Measurements from ENCODE around the gene G6PD.
"Not testable (repeated sequence)": the region's sequence is repeated elsewhere in the genome, so short reads cannot be mapped to it uniquely, and the experiment has no call there.

DNA sequence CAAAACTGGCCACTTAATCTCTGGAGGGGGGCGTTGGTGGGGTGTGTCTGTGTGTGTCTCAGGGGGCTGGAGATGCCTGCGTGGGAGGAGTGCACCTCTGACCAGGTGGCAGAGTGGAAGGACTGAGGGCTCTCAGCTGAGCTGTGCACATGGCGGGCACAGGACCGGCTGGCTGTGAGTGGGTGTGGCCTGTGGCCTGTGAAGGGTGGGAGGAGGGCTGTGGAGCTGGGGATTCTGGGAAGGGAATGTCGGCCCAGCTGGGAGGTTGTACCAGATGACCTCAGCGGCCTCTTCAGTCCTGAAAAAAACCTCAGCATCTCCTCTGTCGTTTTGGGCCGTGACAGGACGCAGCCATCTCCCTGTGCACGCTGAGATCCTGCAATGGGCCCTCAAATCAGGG lies 15.6 kb upstream of the G6PD start:
- TF ChIP-seq, protein P1, sequence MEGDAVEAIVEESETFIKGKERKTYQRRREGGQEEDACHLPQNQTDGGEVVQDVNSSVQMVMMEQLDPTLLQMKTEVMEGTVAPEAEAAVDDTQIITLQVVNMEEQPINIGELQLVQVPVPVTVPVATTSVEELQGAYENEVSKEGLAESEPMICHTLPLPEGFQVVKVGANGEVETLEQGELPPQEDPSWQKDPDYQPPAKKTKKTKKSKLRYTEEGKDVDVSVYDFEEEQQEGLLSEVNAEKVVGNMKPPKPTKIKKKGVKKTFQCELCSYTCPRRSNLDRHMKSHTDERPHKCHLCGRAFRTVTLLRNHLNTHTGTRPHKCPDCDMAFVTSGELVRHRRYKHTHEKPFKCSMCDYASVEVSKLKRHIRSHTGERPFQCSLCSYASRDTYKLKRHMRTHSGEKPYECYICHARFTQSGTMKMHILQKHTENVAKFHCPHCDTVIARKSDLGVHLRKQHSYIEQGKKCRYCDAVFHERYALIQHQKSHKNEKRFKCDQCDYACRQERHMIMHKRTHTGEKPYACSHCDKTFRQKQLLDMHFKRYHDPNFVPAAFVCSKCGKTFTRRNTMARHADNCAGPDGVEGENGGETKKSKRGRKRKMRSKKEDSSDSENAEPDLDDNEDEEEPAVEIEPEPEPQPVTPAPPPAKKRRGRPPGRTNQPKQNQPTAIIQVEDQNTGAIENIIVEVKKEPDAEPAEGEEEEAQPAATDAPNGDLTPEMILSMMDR (IDR thresholded peaks at IDR 0.05), result not testable (repeated sequence)
- not testable (repeated sequence) for TF ChIP-seq POLR2A (IDR thresholded peaks at IDR 0.05); POLR2AphosphoS5 (IDR thresholded peaks at IDR 0.05; ENCODE audit: insufficient read depth in 1 of 2, low read depth in 1 of 2)
